GM12891 (cell line): ENCODE results near the gene IP6K2.

ENCODE experiments used
- PAX5 ChIP-seq: IDR thresholded peaks from 2 replicates; pipeline ENCODE4 v1.6.1; 2011; ENCODE audit warnings: low read length, moderate library complexity, mild to moderate bottlenecking; ENCODE audit not compliant: insufficient read depth, severe bottlenecking
- POLR2A ChIP-seq: IDR thresholded peaks from 2 replicates; pipeline ENCODE4 v1.6.1; 2011; ENCODE audit warnings: low read depth, low read length, control low read depth
- POLR2AphosphoS5 ChIP-seq: IDR thresholded peaks from 2 replicates; pipeline ENCODE4 v1.6.1; 2011; ENCODE audit warnings: low read depth, low read length, control low read depth
- POU2F2 ChIP-seq: IDR thresholded peaks from 2 replicates; pipeline ENCODE4 v1.6.1; 2011; ENCODE audit warnings: low read depth, mild to moderate bottlenecking, control low read depth, low read length, moderate library complexity
- SPI1 ChIP-seq: IDR thresholded peaks from 2 replicates; pipeline ENCODE4 v1.6.1; 2011; ENCODE audit warnings: low read depth, low read length, control low read depth
- TAF1 ChIP-seq: IDR thresholded peaks from 2 replicates; pipeline ENCODE4 v1.6.1; 2011; ENCODE audit warnings: low read depth, low read length, control low read depth

DNA sequence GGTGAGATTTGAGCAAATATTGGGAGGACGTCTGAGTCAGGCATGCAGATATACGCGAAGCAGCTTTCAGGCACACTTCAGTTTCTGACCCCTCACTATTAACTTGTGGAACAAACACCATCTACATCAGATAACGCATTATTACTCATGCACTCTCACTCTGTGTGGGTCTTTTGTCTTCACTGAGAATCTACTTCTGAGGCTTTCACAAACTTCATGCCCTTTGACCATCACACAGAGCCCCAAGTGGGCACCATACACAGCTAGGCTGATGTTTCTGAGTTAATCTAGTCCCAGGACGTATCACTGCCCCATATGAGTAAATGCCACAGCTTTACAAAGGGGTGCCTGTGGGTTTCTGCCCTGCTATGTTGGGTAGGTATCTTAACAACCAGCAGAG is 39.6 kb upstream of the IP6K2 start:
- TF ChIP-seq POLR2A: no peak
- TF ChIP-seq PAX5: no peak
- TF ChIP-seq TAF1: no peak
- no peak for TF ChIP-seq POLR2AphosphoS5
- TF ChIP-seq SPI1: no peak
- TF ChIP-seq POU2F2: no peak
